Suprapubic skin (tissue), 4 donors: ENCODE data around the gene TMCO4. TPM values are rescaled to one million over a fixed set of nuclear protein-coding genes. Genes with fewer than 3 reads are reported as not detected.

Source experiments
- DNase-seq, 2 donors: peaks; one replicate each; pipeline ENCODE4 v3.0.0-alpha.2; 2019; ENCODE audit warnings: low spot score in 2 of 2
- H3K27ac ChIP-seq: fragments of 200-600 bp; sonication (generic); one replicate; pipeline ENCODE4 v1.5.1; 2019
- H3K27me3 ChIP-seq: fragments of 200-600 bp; sonication (generic); one replicate; pipeline ENCODE4 v1.5.1; 2019
- H3K36me3 ChIP-seq: fragments of 200-600 bp; sonication (generic); one replicate; pipeline ENCODE4 v1.5.1; 2019
- H3K4me1 ChIP-seq: fragments of 200-600 bp; sonication (generic); one replicate; pipeline ENCODE4 v1.5.1; 2019
- H3K4me3 ChIP-seq: fragments of 200-600 bp; sonication (generic); one replicate; pipeline ENCODE4 v1.5.1; 2019; ENCODE audit warnings: mild to moderate bottlenecking
- H3K9me3 ChIP-seq: fragments of 200-600 bp; sonication (generic); one replicate; pipeline ENCODE4 v1.5.1; 2019
- CTCF ChIP-seq, 2 donors: fragments of 200-600 bp in 1 of 2; fragments of 450-650 bp in 1 of 2; sonication (generic) in 1 of 2; IDR thresholded peaks; one replicate each; pipeline ENCODE4 v1.5.1; 2016 to 2019; ENCODE audit warnings: antibody characterized with exemption in 2 of 2, mild to moderate bottlenecking in 1 of 2, moderate library complexity in 1 of 2
- EP300 ChIP-seq: sonication (generic); formaldehyde crosslinking; IDR thresholded peaks from one replicate; pipeline ENCODE4 v1.6.1; 2017; ENCODE audit warnings: antibody characterized with exemption
- POLR2A ChIP-seq, 2 donors: fragments of 450-650 bp; IDR thresholded peaks; one replicate each; pipeline ENCODE4 v1.6.1; 2017; ENCODE audit warnings: antibody characterized with exemption in 2 of 2, mild to moderate bottlenecking in 2 of 2, moderate library complexity in 2 of 2
- POLR2AphosphoS5 ChIP-seq, 3 donors: sonication (generic); formaldehyde crosslinking; IDR thresholded peaks; one replicate each; pipeline ENCODE4 v1.6.1; 2017; ENCODE audit warnings: antibody characterized with exemption in 3 of 3
- WGBS: methylation state at CpG from one replicate; pipeline ENCODE4 v1.1.5; 2018; 5-methylcytosine and 5-hydroxymethylcytosine counted together
- total RNA-seq, 4 donors: library from RNA; depleted of rRNA; stranded (reverse); fragments of >200 nt; gene quantifications; one replicate each; pipeline ENCODE4 v1.1.0, GENCODE V29; 2016

TMCO4 gene
- total RNA-seq, 4 donors from 2014 or later: 11.6 to 23.8 (median 15.0) TPM

GRCh38 chr1:19735440-19736127, 64.1 kb downstream of the TMCO4 start:
- H3K27me3 ChIP-seq: no peaks in the 10 kb centered on the region
- TF ChIP-seq CTCF (IDR thresholded peaks at IDR 0.05): no peak
- no peak for TF ChIP-seq EP300
- no peak for TF ChIP-seq POLR2A (IDR thresholded peaks at IDR 0.05)
- no peak for TF ChIP-seq POLR2AphosphoS5 (IDR thresholded peaks at IDR 0.05)
- 25% methylated on average over 10 of the region's 10 CpGs for WGBS
- DNase-seq: peak in 1 of 2 donors; percentile 69
- H3K27ac ChIP-seq: no peak overlapping the region
- no peak overlapping the region for H3K4me3 ChIP-seq
- peaks cover 13% of the 10 kb centered on the region for H3K4me1 ChIP-seq
- H3K9me3 ChIP-seq: no peaks in the 10 kb centered on the region
- peaks cover 26% of the 10 kb centered on the region for H3K36me3 ChIP-seq

- H3K27ac ChIP-seq: no peak overlapping the region
- H3K27me3 ChIP-seq: no peaks in the 10 kb centered on the region
- no peak for DNase-seq
- no peaks in the 10 kb centered on the region for H3K9me3 ChIP-seq
- H3K36me3 ChIP-seq: peaks cover 32% of the 10 kb centered on the region
- 55% methylated on average over 8 of the region's 8 CpGs for WGBS
- no peak overlapping the region for H3K4me3 ChIP-seq
- H3K4me1 ChIP-seq: peaks cover 13% of the 10 kb centered on the region
- TF ChIP-seq CTCF (IDR thresholded peaks at IDR 0.05) (no peak), POLR2A (IDR thresholded peaks at IDR 0.05) (no peak), EP300 (no peak), POLR2AphosphoS5 (IDR thresholded peaks at IDR 0.05) (no peak)
Measured at GRCh38 chr1:19734472-19734999, 65.2 kb downstream of the TMCO4 start.

- no peaks in the 10 kb centered on the region for H3K27me3 ChIP-seq
- no peak overlapping the region for H3K27ac ChIP-seq
- peaks cover 32% of the 10 kb centered on the region for H3K36me3 ChIP-seq
- 83% methylated on average over 8 of the region's 8 CpGs for WGBS
- TF ChIP-seq POLR2A (IDR thresholded peaks at IDR 0.05) (no peak), CTCF (IDR thresholded peaks at IDR 0.05) (no peak), POLR2AphosphoS5 (IDR thresholded peaks at IDR 0.05) (no peak), EP300 (no peak)
- H3K4me3 ChIP-seq: no peak overlapping the region
- DNase-seq: no peak
- no peaks in the 10 kb centered on the region for H3K9me3 ChIP-seq
- H3K4me1 ChIP-seq: peaks cover 13% of the 10 kb centered on the region
Measured at GRCh38 chr1:19734056-19734455, 65.7 kb downstream of the TMCO4 start.

DNA sequence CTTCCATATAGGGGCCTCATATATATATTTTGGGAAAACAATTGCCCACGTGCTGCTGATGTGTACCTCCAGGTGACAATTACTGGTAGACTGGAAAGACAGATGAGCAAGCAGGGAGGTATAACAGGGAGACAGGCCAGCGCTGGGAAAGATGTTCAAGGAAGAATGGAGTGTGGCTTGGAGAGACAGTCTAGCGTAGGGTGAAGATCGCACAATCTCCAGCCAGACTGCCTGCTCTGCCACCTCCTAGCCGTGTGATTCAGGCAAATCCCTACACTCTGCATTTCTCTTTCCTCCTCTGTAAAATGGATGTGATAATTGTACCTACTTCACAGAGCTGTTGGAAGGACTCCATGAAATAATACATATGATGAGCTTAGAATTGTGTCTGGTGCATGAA, 66.1 kb downstream of the TMCO4 start:
- no peaks in the 10 kb centered on the region for H3K9me3 ChIP-seq
- H3K27me3 ChIP-seq: no peaks in the 10 kb centered on the region
- no peak for DNase-seq
- TF ChIP-seq POLR2A (IDR thresholded peaks at IDR 0.05) (no peak), CTCF (IDR thresholded peaks at IDR 0.05) (no peak), POLR2AphosphoS5 (IDR thresholded peaks at IDR 0.05) (no peak), EP300 (no peak)
- no peak overlapping the region for H3K4me3 ChIP-seq
- peaks cover 13% of the 10 kb centered on the region for H3K4me1 ChIP-seq
- 93% methylated on average over 5 of the region's 5 CpGs for WGBS
- no peak overlapping the region for H3K27ac ChIP-seq
- H3K36me3 ChIP-seq: peaks cover 32% of the 10 kb centered on the region

GRCh38 chr1:19731311-19731821, 68.3 kb downstream of the TMCO4 start:
- Histone ChIP-seq H3K27ac (no peak overlapping the region), H3K27me3 (no peaks in the 10 kb centered on the region), H3K36me3 (peaks cover 48% of the 10 kb centered on the region), H3K4me3 (no peak overlapping the region), H3K4me1 (peaks cover 13% of the 10 kb centered on the region), H3K9me3 (no peaks in the 10 kb centered on the region)
- TF ChIP-seq CTCF (IDR thresholded peaks at IDR 0.05) (no peak), EP300 (no peak), POLR2A (IDR thresholded peaks at IDR 0.05) (no peak), POLR2AphosphoS5 (IDR thresholded peaks at IDR 0.05) (no peak)
- WGBS: 92% methylated on average over 8 of the region's 8 CpGs
- DNase-seq: no peak
